Astrocyte (in vitro differentiated cells and primary cell): ENCODE data around the gene CCDC69. TPM values are rescaled to one million over a fixed set of nuclear protein-coding genes. Genes with fewer than 3 reads are reported as not detected.

Source experiments
- DNase-seq: peaks from one replicate; pipeline ENCODE4 v3.0.0-alpha.2; 2010; ENCODE audit warnings: low read depth
- FAIRE-seq: peaks from 2 replicates; lab custom pipeline; 2011; peaks lifted over from hg19 to GRCh38; lab: Jason Lieb, UNC
- H2AFZ ChIP-seq: 2 replicates; pipeline ENCODE4 v1.6.0; 2012; ENCODE audit warnings: low read depth, low read length, inconsistent platforms
- H3K27ac ChIP-seq: 2 replicates; pipeline ENCODE4 v1.5.1; 2011; ENCODE audit warnings: low read depth, low read length, inconsistent platforms
- H3K27me3 ChIP-seq: 2 replicates; pipeline ENCODE4 v1.6.0; 2011; ENCODE audit warnings: low read length, inconsistent platforms; ENCODE audit not compliant: insufficient read depth
- H3K36me3 ChIP-seq: 2 replicates; pipeline ENCODE4 v1.5.1; 2011; ENCODE audit warnings: low read length, inconsistent platforms; ENCODE audit not compliant: insufficient read depth
- H3K4me1 ChIP-seq: 2 replicates; pipeline ENCODE4 v1.5.1; 2011; ENCODE audit warnings: low read length, inconsistent platforms; ENCODE audit not compliant: insufficient read depth
- H3K4me2 ChIP-seq: 2 replicates; pipeline ENCODE4 v1.6.0; 2012; ENCODE audit warnings: low read length, inconsistent platforms
- H3K4me3 ChIP-seq: 2 replicates; pipeline ENCODE4 v1.5.1; 2011; ENCODE audit warnings: low read depth, mild to moderate bottlenecking, low read length, inconsistent platforms; ENCODE audit not compliant: insufficient read depth
- H3K79me2 ChIP-seq: 2 replicates; pipeline ENCODE4 v1.6.0; 2012; ENCODE audit warnings: mild to moderate bottlenecking, low read length, inconsistent platforms; ENCODE audit not compliant: insufficient read depth
- H3K9ac ChIP-seq: 2 replicates; pipeline ENCODE4 v1.6.0; 2012; ENCODE audit warnings: mild to moderate bottlenecking, low read length, inconsistent platforms
- H3K9me3 ChIP-seq: 2 replicates; pipeline ENCODE4 v1.5.1; 2012; ENCODE audit warnings: low read depth, mild to moderate bottlenecking, low read length, inconsistent platforms; ENCODE audit not compliant: insufficient read depth
- H4K20me1 ChIP-seq: 2 replicates; pipeline ENCODE4 v1.6.0; 2012; ENCODE audit warnings: low read length, inconsistent platforms; ENCODE audit not compliant: insufficient read depth
- H3K27ac Mint-ChIP-seq: one replicate; pipeline ENCODE4 v1.8.0; 2021; ENCODE audit warnings: mild to moderate bottlenecking, mixed read lengths; ENCODE audit not compliant: unreplicated experiment
- H3K27me3 Mint-ChIP-seq: one replicate; pipeline ENCODE4 v1.8.0; 2021; ENCODE audit warnings: low read depth, mixed read lengths; ENCODE audit not compliant: unreplicated experiment
- H3K36me3 Mint-ChIP-seq: one replicate; pipeline ENCODE4 v1.8.0; 2021; ENCODE audit warnings: low read depth, mixed read lengths; ENCODE audit not compliant: unreplicated experiment
- H3K4me1 Mint-ChIP-seq: one replicate; pipeline ENCODE4 v1.8.0; 2021; ENCODE audit warnings: low read depth, mixed read lengths; ENCODE audit not compliant: unreplicated experiment
- H3K4me3 Mint-ChIP-seq: one replicate; pipeline ENCODE4 v1.8.0; 2021; ENCODE audit warnings: mild to moderate bottlenecking, moderate library complexity, mixed read lengths; ENCODE audit not compliant: unreplicated experiment
- H3K9me3 Mint-ChIP-seq: one replicate; pipeline ENCODE4 v1.8.0; 2021; ENCODE audit warnings: mild to moderate bottlenecking, mixed read lengths; ENCODE audit not compliant: unreplicated experiment
- CTCF ChIP-seq: IDR thresholded peaks from 2 replicates; pipeline ENCODE4 v1.5.1; 2011; ENCODE audit warnings: low read depth, mild to moderate bottlenecking, inconsistent platforms, low read length, moderate library complexity; ENCODE audit not compliant: insufficient read depth
- EZH2 ChIP-seq: IDR thresholded peaks from 2 replicates; pipeline ENCODE4 v1.6.1; 2012; ENCODE audit warnings: mild to moderate bottlenecking, low read length, inconsistent platforms; ENCODE audit not compliant: insufficient read depth
- total RNA-seq: library from RNA; stranded (reverse); gene quantifications from 2 replicates; pipeline ENCODE4 v1.2.1, GENCODE V29; 2021

Gene CCDC69
- total RNA-seq, 1 donor from 2014 or later: 4.1 TPM

GRCh38 chr5:151146061-151146460 is 77.8 kb downstream of the CCDC69 start:
- Histone ChIP-seq H3K79me2 (peaks cover 100% of the 10 kb centered on the region), H4K20me1 (peaks cover 100% of the 10 kb centered on the region), H3K27ac (no peak overlapping the region), H3K9me3 (no peaks in the 10 kb centered on the region), H3K4me3 (no peak overlapping the region), H2AFZ (no peak overlapping the region), H3K36me3 (peaks cover 24% of the 10 kb centered on the region), H3K4me1 (peaks cover 19% of the 10 kb centered on the region), H3K9ac (no peak overlapping the region), H3K27me3 (no peaks in the 10 kb centered on the region), H3K4me2 (no peak overlapping the region)
- Mint-ChIP-seq H3K27ac (no peak overlapping the region), H3K9me3 (peaks cover 3% of the 10 kb centered on the region), H3K4me3 (no peak overlapping the region), H3K36me3 (peaks cover 35% of the 10 kb centered on the region), H3K27me3 (no peaks in the 10 kb centered on the region), H3K4me1 (peaks cover 46% of the 10 kb centered on the region)
- no peak for DNase-seq
- no peak for TF ChIP-seq CTCF
- TF ChIP-seq EZH2: no peak
- FAIRE-seq: no peak

GRCh38 chr5:151144922-151145321 is 79.0 kb downstream of the CCDC69 start:
- H3K27me3 ChIP-seq: no peaks in the 10 kb centered on the region
- Mint-ChIP-seq H3K27me3 (no peaks in the 10 kb centered on the region), H3K27ac (no peak overlapping the region), H3K36me3 (peaks cover 38% of the 10 kb centered on the region), H3K9me3 (peaks cover 3% of the 10 kb centered on the region), H3K4me3 (no peak overlapping the region), H3K4me1 (peaks cover 40% of the 10 kb centered on the region)
- H4K20me1 ChIP-seq: peaks cover 99% of the 10 kb centered on the region
- no peak overlapping the region for H3K27ac ChIP-seq
- FAIRE-seq (no peak), DNase-seq (no peak)
- H3K4me1 ChIP-seq: peaks cover 8% of the 10 kb centered on the region
- no peak overlapping the region for H3K4me3 ChIP-seq
- H3K9ac ChIP-seq: no peak overlapping the region
- no peaks in the 10 kb centered on the region for H3K9me3 ChIP-seq
- H3K4me2 ChIP-seq: no peak overlapping the region
- no peak for TF ChIP-seq EZH2
- no peak overlapping the region for H2AFZ ChIP-seq
- H3K79me2 ChIP-seq: peaks cover 99% of the 10 kb centered on the region
- H3K36me3 ChIP-seq: peaks cover 27% of the 10 kb centered on the region

- peaks cover 8% of the 10 kb centered on the region for H3K4me1 ChIP-seq
- H3K9me3 ChIP-seq: no peaks in the 10 kb centered on the region
- H3K9me3 Mint-ChIP-seq: peaks cover 3% of the 10 kb centered on the region
- no peak overlapping the region for H3K4me3 ChIP-seq
- no peaks in the 10 kb centered on the region for H3K27me3 ChIP-seq
- peaks cover 38% of the 10 kb centered on the region for H3K36me3 Mint-ChIP-seq
- H3K27ac ChIP-seq: no peak overlapping the region
- DNase-seq (no peak), FAIRE-seq (no peak)
- H3K79me2 ChIP-seq: peaks cover 98% of the 10 kb centered on the region
- H3K27me3 Mint-ChIP-seq: no peaks in the 10 kb centered on the region
- H4K20me1 ChIP-seq: peaks cover 99% of the 10 kb centered on the region
- H3K9ac ChIP-seq: no peak overlapping the region
- H3K4me1 Mint-ChIP-seq: peaks cover 37% of the 10 kb centered on the region
- H2AFZ ChIP-seq: no peak overlapping the region
- TF ChIP-seq CTCF: no peak
- no peak for TF ChIP-seq EZH2
- H3K4me3 Mint-ChIP-seq: no peak overlapping the region
- no peak overlapping the region for H3K4me2 ChIP-seq
- H3K36me3 ChIP-seq: peaks cover 34% of the 10 kb centered on the region
- no peak overlapping the region for H3K27ac Mint-ChIP-seq
Observed at GRCh38 chr5:151144275-151144674, 79.6 kb downstream of the CCDC69 start.
